GM21367 (cell line): ENCODE results near the gene KCNQ4.

Source experiments
- ATAC-seq: cut with Tn5 transposase; IDR thresholded peaks from one replicate; pipeline ENCODE4 v1.9.1; 2021; ENCODE audit not compliant: unreplicated experiment

KCNQ4 gene

DNA sequence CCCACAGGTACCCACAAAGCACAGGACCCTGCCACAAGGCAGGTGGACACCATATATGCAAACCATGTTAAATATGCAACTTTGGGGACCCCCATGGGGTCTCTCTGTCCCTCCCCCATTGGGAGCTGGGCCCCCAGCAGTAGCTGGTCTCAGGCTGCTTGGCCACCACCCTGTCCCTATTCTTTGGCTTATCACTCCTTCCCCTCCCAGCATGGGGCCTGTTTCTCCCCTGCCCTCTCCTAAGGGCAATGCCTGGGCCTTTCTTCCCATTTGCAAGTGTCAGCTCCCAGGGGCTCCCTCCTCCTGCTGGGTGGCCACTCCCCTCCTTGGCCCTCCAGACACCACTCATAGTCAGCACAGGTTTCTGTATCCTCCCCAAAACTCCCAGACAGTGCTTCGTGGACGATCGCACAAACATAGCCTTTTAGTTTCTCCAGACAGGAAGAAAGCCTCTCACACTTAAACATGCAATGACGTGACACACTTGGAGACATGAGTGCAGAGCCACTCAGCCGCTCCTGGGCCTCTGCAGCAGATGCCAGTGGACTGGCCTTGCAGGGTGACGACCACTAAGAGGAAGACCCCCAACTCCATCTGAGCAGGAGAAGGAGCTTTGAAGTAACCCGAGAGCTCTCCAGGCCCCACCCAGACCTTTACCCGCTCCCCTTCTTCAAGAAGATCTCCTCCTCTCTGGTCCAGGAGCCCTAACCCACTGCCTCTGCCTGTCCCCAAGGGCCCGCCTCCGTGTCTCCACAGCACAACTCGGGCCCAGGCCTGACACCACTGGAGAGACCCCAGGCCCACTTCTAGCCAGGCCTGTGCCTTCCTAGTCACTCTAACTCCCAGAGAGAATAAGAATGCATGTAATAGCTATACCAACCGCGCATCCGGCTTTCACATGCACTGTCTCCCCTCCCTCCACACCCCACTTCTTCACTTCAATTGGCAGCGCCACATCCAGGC is 55.7 kb downstream of the KCNQ4 start:
- no peak for ATAC-seq

DNA sequence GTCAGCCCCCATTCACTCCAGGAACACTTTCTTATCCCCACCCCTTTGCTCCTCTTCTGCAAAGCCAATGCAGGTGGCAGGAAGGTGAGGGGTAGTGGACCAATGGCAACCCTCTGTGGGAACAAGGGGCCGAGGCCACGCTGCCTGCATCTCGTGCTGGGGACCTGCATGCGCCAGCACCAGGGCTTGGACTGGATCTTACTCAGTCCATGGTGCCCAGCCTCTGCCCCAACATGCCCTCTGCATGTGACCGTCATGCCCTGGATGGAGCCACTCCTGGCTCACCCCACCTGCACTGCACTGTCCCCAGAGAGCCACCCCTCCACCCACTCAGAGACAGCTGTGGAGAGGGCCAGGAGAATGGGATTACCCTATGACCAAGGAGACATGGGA is 56.4 kb downstream of the KCNQ4 start:
- ATAC-seq, result no peak

- no peak for ATAC-seq
These were observed 57.1 kb downstream of the KCNQ4 start for GRCh38 chr1:40840526-40841323.

- no peak for ATAC-seq
These were observed 58.0 kb downstream of the KCNQ4 start for GRCh38 chr1:40841602-40842001.

GRCh38 chr1:40842207-40842606 is 58.6 kb downstream of the KCNQ4 start:
- no peak for ATAC-seq

DNA sequence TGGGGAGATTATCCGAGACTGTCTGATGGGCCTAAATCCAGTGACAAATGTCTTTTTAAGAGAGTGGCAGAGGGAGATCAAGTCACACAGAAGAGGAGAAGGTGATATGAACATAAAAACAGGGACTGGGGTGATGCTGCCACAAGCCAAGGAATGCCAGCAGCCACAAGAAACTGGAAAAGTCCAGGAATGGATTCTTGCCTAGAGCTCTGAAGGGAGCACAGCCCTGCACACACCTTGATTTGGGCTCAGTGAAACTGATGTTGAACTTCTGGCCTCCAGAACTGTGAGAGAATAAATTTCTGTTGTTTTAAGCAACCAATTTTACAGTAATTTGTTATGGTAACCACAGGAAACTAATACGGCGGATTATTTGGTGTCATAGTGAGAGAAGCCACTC is 59.1 kb downstream of the KCNQ4 start:
- no peak for ATAC-seq

DNA sequence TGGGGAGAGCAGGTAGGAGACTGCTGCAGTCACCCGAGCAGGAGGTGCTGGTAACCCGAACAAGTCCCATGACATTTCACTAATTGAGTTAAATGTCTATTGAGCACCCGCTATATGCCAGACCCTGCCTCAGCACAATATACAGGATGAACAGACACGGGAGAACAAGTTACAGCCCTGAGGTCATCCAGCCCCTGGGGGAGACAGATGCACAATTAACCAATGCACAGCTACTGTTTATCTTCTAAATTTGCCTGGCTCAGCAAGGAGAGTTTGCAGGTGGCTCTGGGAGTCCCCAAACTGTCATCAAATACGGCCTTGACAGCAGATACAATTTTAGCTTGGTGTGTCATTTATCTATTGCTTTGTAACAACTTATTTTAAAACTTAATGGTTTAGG is 60.5 kb downstream of the KCNQ4 start:
- no peak for ATAC-seq

DNA sequence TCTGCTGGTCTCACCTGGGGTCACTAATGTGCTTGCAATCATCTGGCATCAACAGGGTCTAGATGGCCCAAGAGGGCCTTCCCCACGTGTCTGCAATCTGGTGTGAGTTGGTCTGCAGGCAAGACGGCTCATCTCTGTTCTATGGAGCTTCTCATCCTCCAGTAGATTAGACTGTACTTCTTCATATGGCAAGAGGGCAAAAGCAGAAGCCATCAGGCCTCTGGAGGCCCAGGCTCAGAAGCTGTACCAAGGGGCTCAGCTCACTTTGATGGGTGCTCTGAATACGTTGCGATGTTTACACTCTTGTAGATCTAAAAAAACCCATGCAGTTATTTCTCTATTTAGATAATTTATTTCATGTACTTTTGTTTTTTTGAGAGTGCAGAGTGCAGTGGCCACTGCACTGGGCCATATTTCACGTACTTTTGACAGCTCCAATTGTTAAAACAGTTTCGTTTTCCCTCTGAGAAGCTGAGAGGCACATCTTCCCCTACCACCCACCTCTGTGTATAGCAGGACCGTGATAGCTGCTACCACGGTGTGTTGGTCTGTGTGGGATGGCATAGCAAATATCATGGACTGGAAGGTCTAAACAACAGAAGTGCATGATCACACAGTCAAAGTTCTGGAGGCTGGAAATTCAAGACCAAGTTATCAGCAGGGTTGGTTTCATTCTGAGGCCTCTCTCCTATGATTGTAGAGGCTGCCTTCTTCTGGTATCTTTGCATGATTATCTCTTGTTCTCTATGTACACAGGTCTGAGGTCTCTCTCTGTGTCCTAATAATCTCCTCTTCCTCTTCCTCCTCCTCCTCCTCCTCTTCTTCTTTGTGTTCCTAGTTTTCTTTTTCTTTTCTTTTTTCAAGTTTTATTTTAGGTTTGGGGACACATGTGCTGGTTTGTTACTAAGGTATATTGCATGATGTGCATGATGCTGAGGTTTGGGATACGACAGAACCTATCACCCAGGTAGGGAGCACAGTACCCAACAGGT is 61.6 kb downstream of the KCNQ4 start:
- no peak for ATAC-seq

- no peak for ATAC-seq
These were observed 62.3 kb downstream of the KCNQ4 start for GRCh38 chr1:40845895-40846294.

GRCh38 chr1:40847023-40847745 is 63.6 kb downstream of the KCNQ4 start:
- ATAC-seq, result no peak

DNA sequence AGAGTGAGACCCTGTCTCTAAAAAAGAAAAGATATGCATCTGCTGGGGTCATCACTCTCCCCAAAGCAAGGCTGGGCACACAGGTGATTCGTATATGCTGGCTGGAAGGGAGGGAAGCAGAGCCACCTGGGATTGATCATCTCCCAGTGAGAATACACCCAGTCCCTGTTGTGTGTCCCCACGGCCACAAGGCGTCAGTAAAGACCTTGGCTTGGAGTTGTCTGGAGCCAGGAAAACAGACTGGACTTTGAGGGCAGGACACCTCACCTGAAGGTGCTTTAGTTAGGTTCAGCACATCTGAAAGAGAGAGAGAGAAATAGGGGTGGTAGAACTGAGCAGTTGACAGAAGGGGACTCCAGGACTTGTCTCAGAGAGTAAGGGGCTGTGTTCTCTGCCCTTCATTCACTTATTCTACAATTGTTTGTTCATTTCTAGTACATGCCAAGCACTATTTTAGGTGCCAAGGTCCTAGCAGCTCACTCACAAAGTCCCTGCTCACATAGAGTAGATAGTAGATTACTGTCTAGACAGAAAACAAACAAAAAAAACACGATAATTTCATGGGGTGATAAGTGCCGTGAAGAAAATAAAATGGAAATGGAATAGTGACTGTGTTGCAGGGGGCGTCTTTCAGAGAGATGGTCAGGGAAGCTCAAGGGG is 65.1 kb downstream of the KCNQ4 start:
- no peak for ATAC-seq

GRCh38 chr1:40849801-40850592 is 66.4 kb downstream of the KCNQ4 start:
- ATAC-seq, result no peak

DNA sequence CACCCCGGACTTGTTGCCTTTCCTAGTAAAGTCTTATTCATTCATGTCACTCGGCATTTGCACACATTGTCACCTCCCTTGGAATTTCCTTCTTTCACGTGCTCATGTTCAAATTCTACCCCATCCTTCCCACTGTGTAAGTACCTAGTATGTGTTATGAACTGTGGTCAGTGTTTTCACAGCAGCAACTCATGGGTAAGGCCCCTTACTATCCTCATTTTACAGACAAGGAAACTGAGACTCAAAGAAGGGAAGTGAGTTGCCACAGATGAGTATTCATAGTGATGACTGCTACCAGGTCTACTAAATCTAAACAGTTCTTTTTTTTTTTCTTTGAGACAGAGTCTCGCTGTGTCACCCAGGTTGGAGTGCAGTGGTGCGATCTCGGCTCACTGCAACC is 68.1 kb downstream of the KCNQ4 start:
- no peak for ATAC-seq

DNA sequence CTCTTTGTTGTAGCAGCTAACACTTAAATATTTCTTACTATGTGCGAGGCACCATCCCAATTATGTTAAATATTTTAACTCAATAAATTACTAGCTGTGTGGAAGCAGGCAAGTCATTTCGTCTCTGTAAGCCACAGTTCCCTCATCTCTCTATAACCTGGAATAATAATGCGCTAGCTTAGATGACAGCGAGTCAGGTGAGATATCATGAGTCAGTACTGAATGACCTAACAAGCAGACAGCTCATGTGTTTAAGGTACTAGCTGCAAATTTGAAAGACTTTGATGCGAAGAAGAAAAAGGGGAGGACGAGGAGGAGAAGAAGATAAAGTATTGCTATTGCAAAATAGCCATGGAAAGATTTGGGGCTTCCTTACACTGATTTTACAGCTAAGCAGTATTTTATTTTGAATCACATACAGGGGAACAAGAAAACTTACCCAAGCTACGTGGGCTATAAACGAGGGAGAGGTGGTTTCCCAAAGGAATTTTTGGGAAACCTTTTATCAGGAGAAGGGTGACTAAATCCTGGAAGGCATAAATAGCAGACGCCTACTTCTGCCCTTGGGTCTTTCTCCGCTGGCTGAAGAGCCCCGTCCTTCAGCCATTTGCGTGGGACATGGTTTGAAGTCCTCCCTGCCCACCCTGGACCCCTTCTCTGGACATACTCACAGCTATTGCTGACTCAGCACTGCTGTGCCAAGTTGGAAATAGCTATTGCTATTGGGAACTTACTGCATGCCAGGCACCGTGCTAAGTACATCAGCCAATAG is 69.7 kb downstream of the KCNQ4 start:
- ATAC-seq, result no peak

GRCh38 chr1:40853885-40854170 is 70.2 kb downstream of the KCNQ4 start:
- ATAC-seq, result no peak

DNA sequence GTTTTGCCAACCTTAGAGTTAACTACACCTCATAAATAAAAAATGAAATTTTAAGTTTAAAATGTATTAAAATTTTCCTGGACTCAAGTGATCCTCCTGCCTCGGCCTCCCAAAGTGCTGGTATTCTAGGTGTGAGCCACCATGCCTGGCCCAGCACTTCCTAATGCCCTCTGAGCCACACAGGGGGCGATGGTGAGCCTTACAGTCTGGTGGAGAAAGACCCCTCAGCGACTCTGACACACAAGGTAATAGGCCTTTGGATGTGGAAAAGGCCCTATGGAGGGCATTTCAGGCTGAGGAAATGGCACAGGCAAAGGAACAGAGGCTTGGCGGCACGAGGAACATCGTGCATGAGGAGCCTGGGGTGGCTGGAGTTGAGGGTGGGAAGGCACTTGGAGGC is 71.9 kb downstream of the KCNQ4 start:
- no peak for ATAC-seq

- ATAC-seq, result no peak
These were observed 72.5 kb downstream of the KCNQ4 start for GRCh38 chr1:40856116-40856515.

GRCh38 chr1:40856656-40857302 is 73.2 kb downstream of the KCNQ4 start:
- ATAC-seq, result no peak
